ENCODE measurements around the gene PPP1R15B. TPM values are rescaled to one million over a fixed set of nuclear protein-coding genes. Genes with fewer than 3 reads are reported as not detected.

Gene PPP1R15B
- total and polyA plus RNA-seq, 2 donors (not counting 1 experiment from before 2014, with no cell fraction given): 65.7 to 137 TPM

DNA sequence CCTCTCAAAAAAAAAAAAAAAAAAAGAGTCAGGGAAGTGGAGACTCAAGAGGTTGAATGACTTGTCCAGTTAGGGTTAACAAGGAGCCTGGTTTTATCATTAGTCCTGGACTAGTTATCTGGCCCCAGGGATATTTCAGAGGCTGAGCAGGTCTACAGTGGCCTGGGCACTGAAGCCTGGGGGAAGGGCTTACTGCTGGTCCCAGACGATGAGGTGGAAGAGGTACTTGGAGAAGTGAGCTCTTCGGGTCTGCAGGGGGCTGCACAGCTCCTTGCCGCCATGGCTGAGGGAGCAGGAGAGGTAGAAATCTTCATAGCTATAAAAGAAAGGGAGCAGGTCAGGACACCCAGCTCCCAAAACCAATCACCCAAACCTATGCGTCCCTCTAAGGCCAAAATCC is 42.9 kb upstream of the PPP1R15B start:
- Histone ChIP-seq H3K4me3 (ENCODE audit: control extremely low read depth in 1 of 5, extremely low read depth in 1 of 5, insufficient read depth in 1 of 5, low read depth in 2 of 5, low read length in 4 of 5) (no peak overlapping the region), H4K20me1 (ENCODE audit: control insufficient read depth, insufficient read depth, low read length, poor library complexity, severe bottlenecking) (no peaks in the 10 kb centered on the region), H3K79me2 (ENCODE audit: control insufficient read depth, insufficient read depth, low read length) (peaks cover 53% of the 10 kb centered on the region), H3K9me3 (ENCODE audit: control extremely low read depth in 1 of 3, control insufficient read depth in 2 of 3, insufficient read depth in 1 of 3, low read length in 2 of 3) (no peaks in the 10 kb centered on the region), H2AFZ (ENCODE audit: insufficient read depth, low read depth, low read length, poor library complexity, severe bottlenecking) (no peak overlapping the region), H3K27me3 (replicated peaks in 1 of 4; ENCODE audit: control extremely low read depth in 1 of 4, control insufficient read depth in 3 of 4, insufficient read depth in 4 of 4, low read length in 3 of 4) (no peaks in the 10 kb centered on the region), H3K4me1 (ENCODE audit: control insufficient read depth in 2 of 2, insufficient read depth in 2 of 2, low read length in 2 of 2) (peaks cover 81 to 89% of the 10 kb centered on the region in 2 donors), H3K27ac (ENCODE audit: low read length in 2 of 2) (peak overlapping the region; percentile 96), H3K9ac (ENCODE audit: low read length) (no peak overlapping the region), H3K36me3 (replicated peaks in 1 of 2; ENCODE audit: control extremely low read depth in 1 of 2, control insufficient read depth in 1 of 2, extremely low read depth in 1 of 2, insufficient read depth in 2 of 2, low read length in 1 of 2) (peaks cover 4 to 69% of the 10 kb centered on the region in 2 experiments), H3K4me2 (replicated peaks; ENCODE audit: low read depth, low read length, poor library complexity, severe bottlenecking) (no peak overlapping the region)
- Mint-ChIP-seq H3K9me3 (ENCODE audit: insufficient read depth) (no peaks in the 10 kb centered on the region), H3K27me3 (no peaks in the 10 kb centered on the region), H3K4me1 (peaks cover 88% of the 10 kb centered on the region), H3K27ac (peak overlapping the region; percentile 86), H3K4me3 (peak overlapping the region; percentile 41)
- CTCF ChIA-PET: interaction anchor here (1.0 to 43.9 kb wide), 7 partner anchors 8 to 59 kb away, joined by 3 to 1884 read pairs (median 5); partner anchors contain the start of gene PIK3C2B
- ATAC-seq (ENCODE audit: low read depth) (no peak), DNase-seq (no peak)
- WGBS (ENCODE audit: insufficient coverage): 85% methylated on average over 2 of the region's 4 CpGs
- TF ChIP-seq CTCF (IDR thresholded peaks at IDR 0.05) (no peak), EZH2 (IDR thresholded peaks at IDR 0.05; ENCODE audit: borderline replicate concordance, insufficient read depth, low read depth, low read length, poor library complexity, severe bottlenecking) (no peak)
- POLR2A ChIA-PET: interaction anchor here (0.7 to 12.9 kb wide), 2 partner anchors 8 to 41 kb away, joined by 3 to 161 read pairs; partner anchors contain the start of gene PIK3C2B
- intact Hi-C loops (cut with micrococcal nuclease): loop anchor here (5.0 kb wide), 1 partner anchor 37 kb away; no protein-coding TSS in a partner anchor

DNA sequence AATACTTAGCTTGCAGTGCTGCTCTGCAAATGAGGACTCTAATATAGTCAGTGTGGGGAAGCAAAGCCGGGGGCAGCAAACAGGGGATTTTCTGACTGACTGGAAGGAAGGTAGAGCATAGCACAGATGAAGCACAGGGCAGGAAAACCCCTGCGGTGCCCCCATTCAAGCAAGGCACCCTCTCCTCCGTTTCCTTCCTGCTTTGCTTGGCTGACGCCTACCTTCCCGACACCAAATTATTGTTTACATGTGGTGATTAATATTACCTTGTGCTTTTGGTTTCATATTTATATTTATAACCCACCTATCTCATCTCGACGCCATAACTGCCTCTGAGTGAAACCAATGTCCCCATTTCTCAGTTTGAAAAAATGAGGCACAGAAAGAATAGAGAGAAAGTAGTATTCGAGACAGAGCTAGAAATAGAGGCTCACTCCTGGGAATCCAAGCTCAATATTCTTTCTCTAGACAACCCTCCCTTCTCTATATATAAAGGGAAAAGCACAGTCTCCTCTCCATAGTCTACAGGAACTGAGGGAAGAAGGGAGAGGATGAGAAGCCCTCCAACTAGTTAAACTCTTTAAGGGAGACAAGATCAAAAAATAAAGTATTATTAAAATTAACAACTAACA is 41.6 kb upstream of the PPP1R15B start:
- Histone ChIP-seq H3K36me3 (replicated peaks in 1 of 2; ENCODE audit: control extremely low read depth in 1 of 2, control insufficient read depth in 1 of 2, extremely low read depth in 1 of 2, insufficient read depth in 2 of 2, low read length in 1 of 2) (peaks cover 3 to 65% of the 10 kb centered on the region in 2 experiments), H3K27ac (ENCODE audit: low read length in 2 of 2) (peak overlapping the region; percentile 96), H3K79me2 (ENCODE audit: control insufficient read depth, insufficient read depth, low read length) (peaks cover 54% of the 10 kb centered on the region), H3K9ac (ENCODE audit: low read length) (peak overlapping the region; percentile 45), H2AFZ (ENCODE audit: insufficient read depth, low read depth, low read length, poor library complexity, severe bottlenecking) (no peak overlapping the region), H3K4me1 (ENCODE audit: control insufficient read depth in 2 of 2, insufficient read depth in 2 of 2, low read length in 2 of 2) (peaks cover 83 to 90% of the 10 kb centered on the region in 2 donors), H4K20me1 (ENCODE audit: control insufficient read depth, insufficient read depth, low read length, poor library complexity, severe bottlenecking) (no peaks in the 10 kb centered on the region), H3K9me3 (ENCODE audit: control extremely low read depth in 1 of 3, control insufficient read depth in 2 of 3, insufficient read depth in 1 of 3, low read length in 2 of 3) (no peaks in the 10 kb centered on the region), H3K4me2 (replicated peaks; ENCODE audit: low read depth, low read length, poor library complexity, severe bottlenecking) (peak overlapping the region; percentile 69), H3K27me3 (replicated peaks in 1 of 4; ENCODE audit: control extremely low read depth in 1 of 4, control insufficient read depth in 3 of 4, insufficient read depth in 4 of 4, low read length in 3 of 4) (no peaks in the 10 kb centered on the region), H3K4me3 (ENCODE audit: control extremely low read depth in 1 of 5, extremely low read depth in 1 of 5, insufficient read depth in 1 of 5, low read depth in 2 of 5, low read length in 4 of 5) (peak overlapping the region in 3 of 5 experiments; percentile 19 to 58 (median 25))
- WGBS (ENCODE audit: insufficient coverage): 0% methylated on average over 1 of the region's 8 CpGs
- Mint-ChIP-seq H3K4me1 (peaks cover 90% of the 10 kb centered on the region), H3K9me3 (ENCODE audit: insufficient read depth) (no peaks in the 10 kb centered on the region), H3K27ac (peak overlapping the region; percentile 84), H3K27me3 (no peaks in the 10 kb centered on the region), H3K4me3 (peak overlapping the region; percentile 74)
- ChIA-PET CTCF (interaction anchor here (0.9 to 43.9 kb wide), 7 partner anchors 9 to 64 kb away, joined by 3 to 1884 read pairs (median 10); partner anchors contain the start of gene PIK3C2B), POLR2A (interaction anchor here (0.9 to 12.9 kb wide), 3 partner anchors 26 to 50 kb away, joined by 3 to 161 read pairs (median 6); partner anchors contain the start of gene PIK3C2B)
- TF ChIP-seq CTCF (IDR thresholded peaks at IDR 0.05) (no peak), EZH2 (IDR thresholded peaks at IDR 0.05; ENCODE audit: borderline replicate concordance, insufficient read depth, low read depth, low read length, poor library complexity, severe bottlenecking) (no peak)
- intact Hi-C loops (cut with micrococcal nuclease): loop anchor here (1.0 to 5.0 kb wide), 4 partner anchors 9 to 41 kb away; partner anchors contain the start of gene PIK3C2B
- ATAC-seq (ENCODE audit: low read depth) (peak; percentile 90), DNase-seq (peak; percentile 94)
